Brain microvascular endothelial cell (primary cell): Measurements from ENCODE around the gene MPC1.
"Not testable (repeated sequence)": the region's sequence is repeated elsewhere in the genome, so short reads cannot be mapped to it uniquely, and the experiment has no call there.

Experiments
- DNase-seq: peaks from one replicate; pipeline ENCODE4 v3.0.0-alpha.2; 2020
- H3K27ac ChIP-seq: fragments of 250-450 bp; sonication (Bioruptor Pico); 2 replicates; pipeline ENCODE4 v1.5.1; 2020; ENCODE audit warnings: mild to moderate bottlenecking, moderate library complexity
- H3K27me3 ChIP-seq: fragments of 250-450 bp; sonication (Bioruptor Pico); replicated peaks from 2 replicates; pipeline ENCODE4 v1.5.1; 2020; ENCODE audit warnings: mild to moderate bottlenecking
- H3K36me3 ChIP-seq: fragments of 250-450 bp; sonication (Bioruptor Pico); replicated peaks from 2 replicates; pipeline ENCODE4 v1.5.1; 2020; ENCODE audit warnings: mild to moderate bottlenecking
- H3K4me3 ChIP-seq: 2 replicates; pipeline ENCODE4 v1.5.1; 2011; ENCODE audit warnings: low read depth, mild to moderate bottlenecking, control low read depth, low read length, moderate library complexity
- CTCF ChIP-seq: IDR thresholded peaks from 2 replicates; pipeline ENCODE4 v1.5.1; 2011; ENCODE audit warnings: low read depth, mild to moderate bottlenecking, moderate library complexity, low read length, control low read depth, inconsistent platforms; ENCODE audit errors: missing control alignments
- in situ Hi-C: cut with HindIII; loops from 2 replicates; pipeline ENCODE4 v1.10.0; 2017; ENCODE audit warnings: low sequenced_read_pairs, low pct_ligation_motif_present

The MPC1 gene

GRCh38 chr6:166346449-166346848, 36.3 kb downstream of the MPC1 start:
- peaks cover 2% of the 10 kb centered on the region for H3K36me3 ChIP-seq
- H3K4me3 ChIP-seq: no peak overlapping the region
- TF ChIP-seq CTCF: no peak
- H3K27me3 ChIP-seq: no peaks in the 10 kb centered on the region
- in situ Hi-C loops: no loop called here
- no peak overlapping the region for H3K27ac ChIP-seq
- no peak for DNase-seq

GRCh38 chr6:166345672-166346071, 37.1 kb downstream of the MPC1 start:
- H3K27ac ChIP-seq, DNase-seq, H3K36me3 ChIP-seq, in situ Hi-C loops, H3K27me3 ChIP-seq, H3K4me3 ChIP-seq: not testable (repeated sequence)

GRCh38 chr6:166344921-166345320, 37.8 kb downstream of the MPC1 start:
- H3K36me3 ChIP-seq, H3K27me3 ChIP-seq, H3K4me3 ChIP-seq, DNase-seq, H3K27ac ChIP-seq, in situ Hi-C loops: not testable (repeated sequence)

- TF ChIP-seq CTCF: no peak
- no peak overlapping the region for H3K4me3 ChIP-seq
- in situ Hi-C loops: no loop called here
- no peaks in the 10 kb centered on the region for H3K27me3 ChIP-seq
- H3K36me3 ChIP-seq: peaks cover 2% of the 10 kb centered on the region
- DNase-seq: peak; percentile 47
- H3K27ac ChIP-seq: no peak overlapping the region
Measured at GRCh38 chr6:166344240-166344639, 38.5 kb downstream of the MPC1 start.

- in situ Hi-C loops: no loop called here
- Histone ChIP-seq H3K27ac (peak overlapping the region; percentile 90), H3K27me3 (no peaks in the 10 kb centered on the region), H3K4me3 (peak overlapping the region; percentile 98), H3K36me3 (peaks cover 2% of the 10 kb centered on the region)
- no peak for DNase-seq
- TF ChIP-seq CTCF: no peak
Measured at GRCh38 chr6:166343150-166343487, 39.6 kb downstream of the MPC1 start.

GRCh38 chr6:166342349-166343149, 40.2 kb downstream of the MPC1 start, which contains the start of gene SFT2D1:
Gene SFT2D1 (minus strand): TSS chr6:166342545. CDS start chr6:166342481, 64 bp downstream.
- Histone ChIP-seq H3K36me3 (peaks cover 2% of the 10 kb centered on the region), H3K27me3 (no peaks in the 10 kb centered on the region), H3K27ac (peak within 1 kb of the TSS; percentile 90), H3K4me3 (peak within 1 kb of the TSS; percentile 98)
- DNase-seq: peak; percentile 78
- TF ChIP-seq CTCF: no peak
- in situ Hi-C loops: no loop called here

GRCh38 chr6:166341977-166342348, 40.8 kb downstream of the MPC1 start:
- no peak for TF ChIP-seq CTCF
- Histone ChIP-seq H3K36me3 (peaks cover 2% of the 10 kb centered on the region), H3K27ac (peak overlapping the region; percentile 90), H3K4me3 (peak overlapping the region; percentile 98), H3K27me3 (no peaks in the 10 kb centered on the region)
- in situ Hi-C loops: no loop called here
- no peak for DNase-seq
